C4-2B (cell line): ENCODE data around the gene PRKCH.

Source experiments
- ZFX ChIP-seq: fragments of 450-650 bp; IDR thresholded peaks from 2 replicates; pipeline ENCODE4 v1.6.1; 2017
- TF ChIP-seq, protein P1 (sequence below): fragments of 450-650 bp; conservative IDR thresholded peaks from 2 replicates; pipeline ENCODE4 v1.5.1; 2017; ENCODE audit warnings: mild to moderate bottlenecking

DNA sequence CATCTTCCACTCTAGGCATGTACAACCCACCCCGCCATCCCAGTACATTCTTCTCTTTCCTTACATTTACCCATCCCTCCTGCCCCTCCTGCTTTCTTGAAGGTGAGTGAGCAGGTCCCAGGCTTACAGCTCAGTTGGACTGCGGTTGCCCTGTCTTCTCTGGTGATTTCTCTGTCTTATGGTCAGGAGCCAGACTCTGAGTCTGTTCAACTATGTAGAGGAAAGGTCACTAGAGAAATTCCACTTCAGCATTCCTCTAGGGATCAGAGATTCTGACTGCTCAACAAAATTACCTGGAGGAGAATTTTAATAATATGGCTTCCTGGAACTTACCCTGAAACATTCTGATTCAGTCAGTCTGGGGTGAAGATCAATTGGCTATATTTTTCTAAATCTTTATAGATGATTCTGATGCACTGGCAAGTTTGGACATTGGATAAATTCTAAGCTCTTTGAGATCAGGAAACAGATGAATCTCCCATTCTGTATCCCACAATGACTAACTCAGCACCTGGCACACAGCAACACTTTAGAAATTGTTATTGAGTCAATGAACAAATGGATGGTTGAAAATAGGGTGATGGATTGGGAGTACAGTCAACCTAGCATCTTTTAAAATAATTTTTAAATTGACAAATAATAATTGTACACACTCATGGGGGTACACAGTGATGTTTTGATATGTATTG lies 245.3 kb downstream of the PRKCH start:
- TF ChIP-seq, protein P1, sequence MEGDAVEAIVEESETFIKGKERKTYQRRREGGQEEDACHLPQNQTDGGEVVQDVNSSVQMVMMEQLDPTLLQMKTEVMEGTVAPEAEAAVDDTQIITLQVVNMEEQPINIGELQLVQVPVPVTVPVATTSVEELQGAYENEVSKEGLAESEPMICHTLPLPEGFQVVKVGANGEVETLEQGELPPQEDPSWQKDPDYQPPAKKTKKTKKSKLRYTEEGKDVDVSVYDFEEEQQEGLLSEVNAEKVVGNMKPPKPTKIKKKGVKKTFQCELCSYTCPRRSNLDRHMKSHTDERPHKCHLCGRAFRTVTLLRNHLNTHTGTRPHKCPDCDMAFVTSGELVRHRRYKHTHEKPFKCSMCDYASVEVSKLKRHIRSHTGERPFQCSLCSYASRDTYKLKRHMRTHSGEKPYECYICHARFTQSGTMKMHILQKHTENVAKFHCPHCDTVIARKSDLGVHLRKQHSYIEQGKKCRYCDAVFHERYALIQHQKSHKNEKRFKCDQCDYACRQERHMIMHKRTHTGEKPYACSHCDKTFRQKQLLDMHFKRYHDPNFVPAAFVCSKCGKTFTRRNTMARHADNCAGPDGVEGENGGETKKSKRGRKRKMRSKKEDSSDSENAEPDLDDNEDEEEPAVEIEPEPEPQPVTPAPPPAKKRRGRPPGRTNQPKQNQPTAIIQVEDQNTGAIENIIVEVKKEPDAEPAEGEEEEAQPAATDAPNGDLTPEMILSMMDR, result no peak
- no peak for TF ChIP-seq ZFX
